ENCODE measurements around the gene WWOX. TPM values are rescaled to one million over a fixed set of nuclear protein-coding genes. Genes with fewer than 3 reads are reported as not detected.

Gene WWOX
- total and polyA plus RNA-seq, 2 donors (not counting 1 experiment from before 2014, with no cell fraction given) = 10.5 to 42.3 TPM

- H3K9me3 ChIP-seq (ENCODE audit: control extremely low read depth in 1 of 3, control insufficient read depth in 2 of 3, insufficient read depth in 1 of 3, low read length in 2 of 3) = peaks cover 0 to 6% (median 0%) of the 10 kb centered on the region in 3 donors
- no peaks in the 10 kb centered on the region for H3K36me3 ChIP-seq (replicated peaks in 1 of 2; ENCODE audit: control extremely low read depth in 1 of 2, control insufficient read depth in 1 of 2, extremely low read depth in 1 of 2, insufficient read depth in 2 of 2, low read length in 1 of 2)
- H3K27ac Mint-ChIP-seq = no peak overlapping the region
- DNase-seq (peak; percentile 38), ATAC-seq (ENCODE audit: low read depth) (peak; percentile 47)
- TF ChIP-seq EZH2 (IDR thresholded peaks at IDR 0.05; ENCODE audit: borderline replicate concordance, insufficient read depth, low read depth, low read length, poor library complexity, severe bottlenecking) (no peak), CTCF (IDR thresholded peaks at IDR 0.05) (no peak)
- peaks cover 0 to 7% (median 0%) of the 10 kb centered on the region in 4 experiments for H3K27me3 ChIP-seq (replicated peaks in 1 of 4; ENCODE audit: control extremely low read depth in 1 of 4, control insufficient read depth in 3 of 4, insufficient read depth in 4 of 4, low read length in 3 of 4)
- H3K4me1 ChIP-seq (ENCODE audit: control insufficient read depth in 2 of 2, insufficient read depth in 2 of 2, low read length in 2 of 2) = peaks cover 44 to 51% of the 10 kb centered on the region in 2 donors
- H4K20me1 ChIP-seq (ENCODE audit: control insufficient read depth, insufficient read depth, low read length, poor library complexity, severe bottlenecking) = no peaks in the 10 kb centered on the region
- ChIA-PET POLR2A (no interaction called here), CTCF (no interaction called here)
- intact Hi-C loops (cut with micrococcal nuclease) = no loop called here
- peak overlapping the region in 1 of 5 experiments; percentile 47 for H3K4me3 ChIP-seq (ENCODE audit: control extremely low read depth in 1 of 5, extremely low read depth in 1 of 5, insufficient read depth in 1 of 5, low read depth in 2 of 5, low read length in 4 of 5)
- peak overlapping the region; percentile 65 for H3K4me2 ChIP-seq (replicated peaks; ENCODE audit: low read depth, low read length, poor library complexity, severe bottlenecking)
- H3K4me1 Mint-ChIP-seq = peaks cover 48% of the 10 kb centered on the region
- 5% methylated on average over 7 of the region's 10 CpGs for WGBS (ENCODE audit: insufficient coverage)
- H3K9ac ChIP-seq (ENCODE audit: low read length) = peak overlapping the region; percentile 25
- H3K4me3 Mint-ChIP-seq = peak overlapping the region; percentile 50
- no peak overlapping the region for H2AFZ ChIP-seq (ENCODE audit: insufficient read depth, low read depth, low read length, poor library complexity, severe bottlenecking)
- no peaks in the 10 kb centered on the region for H3K79me2 ChIP-seq (ENCODE audit: control insufficient read depth, insufficient read depth, low read length)
- H3K9me3 Mint-ChIP-seq (ENCODE audit: insufficient read depth) = no peaks in the 10 kb centered on the region
- H3K27ac ChIP-seq (ENCODE audit: low read length in 2 of 2) = no peak overlapping the region
- peaks cover 9% of the 10 kb centered on the region for H3K27me3 Mint-ChIP-seq
Measured at GRCh38 chr16:79093554-79093967, 994.1 kb downstream of the WWOX start.

GRCh38 chr16:79096246-79096645 lies 996.8 kb downstream of the WWOX start:
- WGBS (ENCODE audit: insufficient coverage) = 96% methylated on average over 7 of the region's 7 CpGs
- ATAC-seq (ENCODE audit: low read depth) (no peak), DNase-seq (no peak)
- no peaks in the 10 kb centered on the region for H3K79me2 ChIP-seq (ENCODE audit: control insufficient read depth, insufficient read depth, low read length)
- no peaks in the 10 kb centered on the region for H3K36me3 ChIP-seq (replicated peaks in 1 of 2; ENCODE audit: control extremely low read depth in 1 of 2, control insufficient read depth in 1 of 2, extremely low read depth in 1 of 2, insufficient read depth in 2 of 2, low read length in 1 of 2)
- no peaks in the 10 kb centered on the region for H3K9me3 Mint-ChIP-seq (ENCODE audit: insufficient read depth)
- POLR2A ChIA-PET = no interaction called here
- H3K9ac ChIP-seq (ENCODE audit: low read length) = no peak overlapping the region
- peaks cover 0 to 7% (median 0%) of the 10 kb centered on the region in 4 experiments for H3K27me3 ChIP-seq (replicated peaks in 1 of 4; ENCODE audit: control extremely low read depth in 1 of 4, control insufficient read depth in 3 of 4, insufficient read depth in 4 of 4, low read length in 3 of 4)
- H3K4me1 Mint-ChIP-seq = peaks cover 27% of the 10 kb centered on the region
- intact Hi-C loops (cut with micrococcal nuclease) = no loop called here
- peaks cover 0 to 3% (median 0%) of the 10 kb centered on the region in 3 donors for H3K9me3 ChIP-seq (ENCODE audit: control extremely low read depth in 1 of 3, control insufficient read depth in 2 of 3, insufficient read depth in 1 of 3, low read length in 2 of 3)
- H4K20me1 ChIP-seq (ENCODE audit: control insufficient read depth, insufficient read depth, low read length, poor library complexity, severe bottlenecking) = no peaks in the 10 kb centered on the region
- no peak overlapping the region for H3K27ac Mint-ChIP-seq
- no peak overlapping the region for H3K4me2 ChIP-seq (replicated peaks; ENCODE audit: low read depth, low read length, poor library complexity, severe bottlenecking)
- no peak overlapping the region for H3K4me3 Mint-ChIP-seq
- TF ChIP-seq EZH2 (IDR thresholded peaks at IDR 0.05; ENCODE audit: borderline replicate concordance, insufficient read depth, low read depth, low read length, poor library complexity, severe bottlenecking) (no peak), CTCF (IDR thresholded peaks at IDR 0.05) (no peak)
- no peak overlapping the region for H3K4me3 ChIP-seq (ENCODE audit: control extremely low read depth in 1 of 5, extremely low read depth in 1 of 5, insufficient read depth in 1 of 5, low read depth in 2 of 5, low read length in 4 of 5)
- no peak overlapping the region for H2AFZ ChIP-seq (ENCODE audit: insufficient read depth, low read depth, low read length, poor library complexity, severe bottlenecking)
- H3K27me3 Mint-ChIP-seq = peaks cover 9% of the 10 kb centered on the region
- no peak overlapping the region for H3K27ac ChIP-seq (ENCODE audit: low read length in 2 of 2)
- peaks cover 26 to 32% of the 10 kb centered on the region in 2 donors for H3K4me1 ChIP-seq (ENCODE audit: control insufficient read depth in 2 of 2, insufficient read depth in 2 of 2, low read length in 2 of 2)
- CTCF ChIA-PET = no interaction called here
